ENCODE results near the gene RBMS3.
"Not testable (repeated sequence)": the region's sequence is repeated elsewhere in the genome, so short reads cannot be mapped to it uniquely, and the experiment has no call there.

Gene RBMS3

GRCh38 chr3:29382845-29383244 lies 102.0 kb downstream of the RBMS3 start:
- DNase-seq (ENCODE audit: low spot score) (no peak), FAIRE-seq (no peak)

- FAIRE-seq, result no peak
- peak; percentile 7 for DNase-seq (ENCODE audit: low spot score)
Measured at GRCh38 chr3:29384640-29385039, 103.8 kb downstream of the RBMS3 start.

GRCh38 chr3:29385046-29385830 lies 104.4 kb downstream of the RBMS3 start:
- no peak for FAIRE-seq
- no peak for DNase-seq (ENCODE audit: low spot score)

- DNase-seq (ENCODE audit: low spot score) (no peak), FAIRE-seq (no peak)
Measured at GRCh38 chr3:29389362-29389761, 108.5 kb downstream of the RBMS3 start.

GRCh38 chr3:29392625-29393388 lies 111.9 kb downstream of the RBMS3 start:
- no peak for DNase-seq (ENCODE audit: low spot score)
- FAIRE-seq, result no peak

GRCh38 chr3:29393946-29394345 lies 113.1 kb downstream of the RBMS3 start:
- DNase-seq (ENCODE audit: low spot score); FAIRE-seq: not testable (repeated sequence)

- DNase-seq (ENCODE audit: low spot score) (no peak), FAIRE-seq (no peak)
Measured at GRCh38 chr3:29397406-29397805, 116.5 kb downstream of the RBMS3 start.

- DNase-seq (ENCODE audit: low spot score), result no peak
- no peak for FAIRE-seq
Measured at GRCh38 chr3:29398787-29399186, 117.9 kb downstream of the RBMS3 start.

- DNase-seq (ENCODE audit: low spot score), result no peak
Measured at GRCh38 chr3:29406291-29406832, 125.5 kb downstream of the RBMS3 start.

GRCh38 chr3:29408676-29409075 lies 127.8 kb downstream of the RBMS3 start:
- DNase-seq (ENCODE audit: low spot score), result no peak

More at GRCh38 chr3:29406291-29406832, 125.5 kb downstream of the RBMS3 start:
- no peak for FAIRE-seq

GRCh38 chr3:29409409-29409808 lies 128.5 kb downstream of the RBMS3 start:
- FAIRE-seq (no peak), DNase-seq (ENCODE audit: low spot score) (no peak)

More at GRCh38 chr3:29408676-29409075, 127.8 kb downstream of the RBMS3 start:
- no peak for FAIRE-seq

- FAIRE-seq (no peak), DNase-seq (ENCODE audit: low spot score) (no peak)
Measured at GRCh38 chr3:29410220-29410619, 129.3 kb downstream of the RBMS3 start.

- no peak for FAIRE-seq
- no peak for DNase-seq (ENCODE audit: low spot score)
Measured at GRCh38 chr3:29410660-29411405, 130.0 kb downstream of the RBMS3 start.

GRCh38 chr3:29412110-29412509 lies 131.2 kb downstream of the RBMS3 start:
- no peak for FAIRE-seq
- no peak for DNase-seq (ENCODE audit: low spot score)

- FAIRE-seq, result no peak
Measured at GRCh38 chr3:29414468-29415224, 133.8 kb downstream of the RBMS3 start.

GRCh38 chr3:29415482-29416223 lies 134.8 kb downstream of the RBMS3 start:
- FAIRE-seq, result no peak
- DNase-seq (ENCODE audit: low spot score), result no peak

More at GRCh38 chr3:29414468-29415224, 133.8 kb downstream of the RBMS3 start:
- DNase-seq (ENCODE audit: low spot score), result no peak

GRCh38 chr3:29416514-29416913 lies 135.6 kb downstream of the RBMS3 start:
- DNase-seq (ENCODE audit: low spot score), result no peak
- FAIRE-seq, result peak; percentile 27

- DNase-seq (ENCODE audit: low spot score) (no peak), FAIRE-seq (no peak)
Measured at GRCh38 chr3:29420106-29420505, 139.2 kb downstream of the RBMS3 start.

- FAIRE-seq, result no peak
Measured at GRCh38 chr3:29426302-29427226, 145.7 kb downstream of the RBMS3 start.

More at GRCh38 chr3:29426302-29427226, 145.7 kb downstream of the RBMS3 start:
- DNase-seq (ENCODE audit: low spot score), result no peak
